Astrocyte (in vitro differentiated cells and primary cell): ENCODE data around the gene CXCR5. TPM values are rescaled to one million over a fixed set of nuclear protein-coding genes. Genes with fewer than 3 reads are reported as not detected.

Experiments used
- DNase-seq: peaks from one replicate; pipeline ENCODE4 v3.0.0-alpha.2; 2010; ENCODE audit warnings: low read depth
- FAIRE-seq: peaks from 2 replicates; lab custom pipeline; 2011; peaks lifted over from hg19 to GRCh38; lab: Jason Lieb, UNC
- H2AFZ ChIP-seq: 2 replicates; pipeline ENCODE4 v1.6.0; 2012; ENCODE audit warnings: low read depth, low read length, inconsistent platforms
- H3K27ac ChIP-seq: 2 replicates; pipeline ENCODE4 v1.5.1; 2011; ENCODE audit warnings: low read depth, low read length, inconsistent platforms
- H3K27me3 ChIP-seq: 2 replicates; pipeline ENCODE4 v1.6.0; 2011; ENCODE audit warnings: low read length, inconsistent platforms; ENCODE audit not compliant: insufficient read depth
- H3K36me3 ChIP-seq: 2 replicates; pipeline ENCODE4 v1.5.1; 2011; ENCODE audit warnings: low read length, inconsistent platforms; ENCODE audit not compliant: insufficient read depth
- H3K4me1 ChIP-seq: 2 replicates; pipeline ENCODE4 v1.5.1; 2011; ENCODE audit warnings: low read length, inconsistent platforms; ENCODE audit not compliant: insufficient read depth
- H3K4me2 ChIP-seq: 2 replicates; pipeline ENCODE4 v1.6.0; 2012; ENCODE audit warnings: low read length, inconsistent platforms
- H3K4me3 ChIP-seq: 2 replicates; pipeline ENCODE4 v1.5.1; 2011; ENCODE audit warnings: low read depth, mild to moderate bottlenecking, low read length, inconsistent platforms; ENCODE audit not compliant: insufficient read depth
- H3K79me2 ChIP-seq: 2 replicates; pipeline ENCODE4 v1.6.0; 2012; ENCODE audit warnings: mild to moderate bottlenecking, low read length, inconsistent platforms; ENCODE audit not compliant: insufficient read depth
- H3K9ac ChIP-seq: 2 replicates; pipeline ENCODE4 v1.6.0; 2012; ENCODE audit warnings: mild to moderate bottlenecking, low read length, inconsistent platforms
- H3K9me3 ChIP-seq: 2 replicates; pipeline ENCODE4 v1.5.1; 2012; ENCODE audit warnings: low read depth, mild to moderate bottlenecking, low read length, inconsistent platforms; ENCODE audit not compliant: insufficient read depth
- H4K20me1 ChIP-seq: 2 replicates; pipeline ENCODE4 v1.6.0; 2012; ENCODE audit warnings: low read length, inconsistent platforms; ENCODE audit not compliant: insufficient read depth
- H3K27ac Mint-ChIP-seq: one replicate; pipeline ENCODE4 v1.8.0; 2021; ENCODE audit warnings: mild to moderate bottlenecking, mixed read lengths; ENCODE audit not compliant: unreplicated experiment
- H3K27me3 Mint-ChIP-seq: one replicate; pipeline ENCODE4 v1.8.0; 2021; ENCODE audit warnings: low read depth, mixed read lengths; ENCODE audit not compliant: unreplicated experiment
- H3K36me3 Mint-ChIP-seq: one replicate; pipeline ENCODE4 v1.8.0; 2021; ENCODE audit warnings: low read depth, mixed read lengths; ENCODE audit not compliant: unreplicated experiment
- H3K4me1 Mint-ChIP-seq: one replicate; pipeline ENCODE4 v1.8.0; 2021; ENCODE audit warnings: low read depth, mixed read lengths; ENCODE audit not compliant: unreplicated experiment
- H3K4me3 Mint-ChIP-seq: one replicate; pipeline ENCODE4 v1.8.0; 2021; ENCODE audit warnings: mild to moderate bottlenecking, moderate library complexity, mixed read lengths; ENCODE audit not compliant: unreplicated experiment
- H3K9me3 Mint-ChIP-seq: one replicate; pipeline ENCODE4 v1.8.0; 2021; ENCODE audit warnings: mild to moderate bottlenecking, mixed read lengths; ENCODE audit not compliant: unreplicated experiment
- EZH2 ChIP-seq: IDR thresholded peaks from 2 replicates; pipeline ENCODE4 v1.6.1; 2012; ENCODE audit warnings: mild to moderate bottlenecking, low read length, inconsistent platforms; ENCODE audit not compliant: insufficient read depth
- total RNA-seq: library from RNA; stranded (reverse); gene quantifications from 2 replicates; pipeline ENCODE4 v1.2.1, GENCODE V29; 2021
- TF ChIP-seq, protein P1 (sequence below): IDR thresholded peaks from 2 replicates; pipeline ENCODE4 v1.5.1; 2011; ENCODE audit warnings: low read depth, mild to moderate bottlenecking, inconsistent platforms, low read length, moderate library complexity; ENCODE audit not compliant: insufficient read depth

The CXCR5 gene
- total RNA-seq, 1 donor from 2014 or later: 0.07 TPM

DNA sequence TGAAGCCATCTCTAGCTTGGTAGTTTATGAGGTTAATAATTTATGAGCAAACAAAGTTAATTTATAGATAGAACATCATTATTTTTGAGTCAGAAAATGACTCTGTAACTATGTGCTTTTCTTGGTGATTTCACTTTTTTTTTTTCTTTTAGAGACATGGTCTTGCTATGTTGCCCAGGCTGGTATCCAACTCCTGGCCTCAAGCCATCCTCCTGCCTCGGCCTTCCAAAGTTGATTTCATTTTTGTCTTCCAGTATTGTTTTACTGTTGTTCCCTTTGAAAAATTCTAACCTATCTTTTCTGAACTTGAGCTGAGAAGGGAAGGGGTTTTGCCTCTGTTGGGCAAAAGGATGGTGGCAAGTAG is 706 bp upstream of the CXCR5 start:
- no peak overlapping the region for H3K4me2 ChIP-seq
- Mint-ChIP-seq H3K36me3 (peaks cover 6% of the 10 kb centered on the region), H3K27ac (peak overlapping the region; percentile 6), H3K9me3 (peaks cover 4% of the 10 kb centered on the region), H3K27me3 (no peaks in the 10 kb centered on the region), H3K4me1 (peaks cover 37% of the 10 kb centered on the region), H3K4me3 (no peak overlapping the region)
- H3K27me3 ChIP-seq: no peaks in the 10 kb centered on the region
- no peak overlapping the region for H3K27ac ChIP-seq
- no peak overlapping the region for H2AFZ ChIP-seq
- TF ChIP-seq, protein P1, sequence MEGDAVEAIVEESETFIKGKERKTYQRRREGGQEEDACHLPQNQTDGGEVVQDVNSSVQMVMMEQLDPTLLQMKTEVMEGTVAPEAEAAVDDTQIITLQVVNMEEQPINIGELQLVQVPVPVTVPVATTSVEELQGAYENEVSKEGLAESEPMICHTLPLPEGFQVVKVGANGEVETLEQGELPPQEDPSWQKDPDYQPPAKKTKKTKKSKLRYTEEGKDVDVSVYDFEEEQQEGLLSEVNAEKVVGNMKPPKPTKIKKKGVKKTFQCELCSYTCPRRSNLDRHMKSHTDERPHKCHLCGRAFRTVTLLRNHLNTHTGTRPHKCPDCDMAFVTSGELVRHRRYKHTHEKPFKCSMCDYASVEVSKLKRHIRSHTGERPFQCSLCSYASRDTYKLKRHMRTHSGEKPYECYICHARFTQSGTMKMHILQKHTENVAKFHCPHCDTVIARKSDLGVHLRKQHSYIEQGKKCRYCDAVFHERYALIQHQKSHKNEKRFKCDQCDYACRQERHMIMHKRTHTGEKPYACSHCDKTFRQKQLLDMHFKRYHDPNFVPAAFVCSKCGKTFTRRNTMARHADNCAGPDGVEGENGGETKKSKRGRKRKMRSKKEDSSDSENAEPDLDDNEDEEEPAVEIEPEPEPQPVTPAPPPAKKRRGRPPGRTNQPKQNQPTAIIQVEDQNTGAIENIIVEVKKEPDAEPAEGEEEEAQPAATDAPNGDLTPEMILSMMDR: no peak
- TF ChIP-seq EZH2: no peak
- DNase-seq (no peak), FAIRE-seq (no peak)
- H3K9me3 ChIP-seq: no peaks in the 10 kb centered on the region
- H3K79me2 ChIP-seq: no peaks in the 10 kb centered on the region
- no peak overlapping the region for H3K4me3 ChIP-seq
- H3K9ac ChIP-seq: no peak overlapping the region
- H4K20me1 ChIP-seq: no peaks in the 10 kb centered on the region
- H3K36me3 ChIP-seq: no peaks in the 10 kb centered on the region
- H3K4me1 ChIP-seq: peaks cover 23% of the 10 kb centered on the region

DNA sequence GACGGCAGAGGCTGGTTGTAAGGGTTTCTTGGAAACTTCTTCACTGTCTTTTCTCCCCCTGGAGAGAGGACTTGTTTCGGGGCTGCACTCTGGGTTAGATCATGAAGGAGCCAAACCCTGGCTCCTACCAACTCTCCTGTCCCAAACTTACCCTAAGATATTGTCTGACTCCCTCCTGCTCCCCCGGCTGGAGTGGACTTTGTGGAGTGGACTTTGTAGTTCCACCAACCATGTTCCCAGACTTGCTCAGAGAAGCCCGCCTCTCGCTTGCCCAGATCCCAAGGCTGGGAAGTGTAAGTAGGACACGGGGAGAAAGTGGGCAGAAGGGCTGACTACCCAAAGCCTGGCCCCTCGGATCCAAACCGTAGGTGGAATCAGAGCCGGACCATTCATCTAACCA is 1.2 kb downstream of the CXCR5 start:
- H3K36me3 Mint-ChIP-seq: peaks cover 6% of the 10 kb centered on the region
- H3K4me3 Mint-ChIP-seq: peak overlapping the region; percentile 5
- TF ChIP-seq EZH2: no peak
- TF ChIP-seq, protein P1: no peak
- Histone ChIP-seq H3K4me2 (no peak overlapping the region), H4K20me1 (no peaks in the 10 kb centered on the region), H2AFZ (no peak overlapping the region), H3K9ac (no peak overlapping the region), H3K9me3 (no peaks in the 10 kb centered on the region), H3K27ac (no peak overlapping the region), H3K4me3 (no peak overlapping the region), H3K27me3 (no peaks in the 10 kb centered on the region), H3K4me1 (peaks cover 36% of the 10 kb centered on the region), H3K36me3 (no peaks in the 10 kb centered on the region), H3K79me2 (no peaks in the 10 kb centered on the region)
- H3K27ac Mint-ChIP-seq: peak overlapping the region; percentile 62
- FAIRE-seq (no peak), DNase-seq (no peak)
- H3K9me3 Mint-ChIP-seq: peaks cover 4% of the 10 kb centered on the region
- H3K4me1 Mint-ChIP-seq: peaks cover 52% of the 10 kb centered on the region
- H3K27me3 Mint-ChIP-seq: no peaks in the 10 kb centered on the region

DNA sequence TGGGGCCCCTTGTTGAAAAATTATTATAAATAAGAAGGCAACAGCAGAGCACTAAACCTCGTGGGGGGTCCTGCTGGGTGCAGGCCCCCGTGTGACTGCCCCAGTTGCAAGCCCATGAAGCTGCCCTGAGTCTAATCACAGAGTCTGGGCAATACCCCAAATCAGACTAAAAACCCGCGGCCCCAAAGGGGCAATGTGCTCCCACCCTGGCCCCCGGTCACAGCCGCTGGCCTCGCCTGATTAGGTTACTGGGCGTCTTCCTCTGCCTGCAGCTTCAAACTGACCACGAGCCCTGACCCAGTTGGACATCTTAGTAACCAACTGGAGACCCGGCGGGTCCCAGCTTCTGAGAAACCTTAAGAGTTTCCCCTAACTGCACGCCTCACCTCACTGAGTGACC is 1.6 kb downstream of the CXCR5 start:
- FAIRE-seq (no peak), DNase-seq (no peak)
- H3K27ac Mint-ChIP-seq: no peak overlapping the region
- TF ChIP-seq EZH2: no peak
- TF ChIP-seq, protein P1: no peak
- H3K36me3 Mint-ChIP-seq: peaks cover 9% of the 10 kb centered on the region
- H3K27me3 ChIP-seq: no peaks in the 10 kb centered on the region
- peaks cover 36% of the 10 kb centered on the region for H3K4me1 ChIP-seq
- H3K9me3 ChIP-seq: no peaks in the 10 kb centered on the region
- H3K4me3 ChIP-seq: no peak overlapping the region
- H3K27ac ChIP-seq: no peak overlapping the region
- no peak overlapping the region for H3K9ac ChIP-seq
- H3K9me3 Mint-ChIP-seq: peaks cover 4% of the 10 kb centered on the region
- H3K4me2 ChIP-seq: no peak overlapping the region
- no peaks in the 10 kb centered on the region for H3K27me3 Mint-ChIP-seq
- no peaks in the 10 kb centered on the region for H3K79me2 ChIP-seq
- H4K20me1 ChIP-seq: no peaks in the 10 kb centered on the region
- no peak overlapping the region for H2AFZ ChIP-seq
- H3K4me3 Mint-ChIP-seq: no peak overlapping the region
- no peaks in the 10 kb centered on the region for H3K36me3 ChIP-seq
- peaks cover 56% of the 10 kb centered on the region for H3K4me1 Mint-ChIP-seq
